ENCODE results near the gene NLGN3. TPM values are rescaled to one million over a fixed set of nuclear protein-coding genes. Genes with fewer than 3 reads are reported as not detected.

NLGN3 gene
- total and polyA plus RNA-seq, 2 of the 8 experiments (the other 6 are each of a cell fraction or from before 2014, with no cell fraction given), result 12.0 to 14.8 TPM

GRCh38 chrX:71170660-71171059 lies 26.0 kb downstream of the NLGN3 start:
- Histone ChIP-seq H3K4ac (replicated peaks; ENCODE audit: insufficient read length, low read depth, low read length) (no peak overlapping the region), H2AK5ac (ENCODE audit: low read depth, low read length) (no peak overlapping the region), H4K5ac (ENCODE audit: insufficient read length, low read depth, low read length) (no peak overlapping the region), H3K18ac (ENCODE audit: extremely low read depth, low read length) (peak overlapping the region; percentile 71), H3K79me1 (ENCODE audit: low read depth, low read length) (no peaks in the 10 kb centered on the region), H3K27ac (ENCODE audit: low read depth, low read length) (no peak overlapping the region; the same call in 1 of the 2 replicates), H3K23me2 (ENCODE audit: low read depth, low read length) (no peaks in the 10 kb centered on the region; the same call in 1 of the 2 replicates), H3K4me2 (ENCODE audit: insufficient read depth in 1 of 2, low read depth in 2 of 2, low read length in 2 of 2) (no peak overlapping the region), H3K9me3 (ENCODE audit: insufficient read depth in 2 of 2, low read depth in 1 of 2, low read length in 1 of 2) (no peaks in the 10 kb centered on the region), H2BK5ac (ENCODE audit: low read depth, low read length) (no peak overlapping the region), H3K4me1 (replicated peaks in 1 of 4; ENCODE audit: control insufficient read depth in 3 of 4, insufficient read depth in 4 of 4, low read length in 3 of 4) (peaks cover 0 to 4% (median 3%) of the 10 kb centered on the region in 4 experiments; a peak in 4 of 7 replicates), H2BK20ac (ENCODE audit: low read length) (no peak overlapping the region), H3K9ac (replicated peaks in 1 of 4; ENCODE audit: extremely low read depth in 1 of 4, low read depth in 3 of 4, low read length in 3 of 4) (no peak overlapping the region), H3K36me3 (ENCODE audit: control insufficient read depth in 2 of 4, insufficient read depth in 4 of 4, low read length in 3 of 4) (peaks cover 0 to 3% (median 0%) of the 10 kb centered on the region in 4 experiments; a peak in 1 of 8 replicates), H2BK15ac (ENCODE audit: low read length) (no peak overlapping the region), H4K20me1 (replicated peaks in 1 of 2; ENCODE audit: control insufficient read depth in 1 of 2, insufficient read depth in 2 of 2, low read length in 2 of 2) (no peaks in the 10 kb centered on the region), H3K14ac (ENCODE audit: insufficient read length) (no peak overlapping the region), H2BK120ac (replicated peaks; ENCODE audit: low read depth, low read length) (no peak overlapping the region), H3K4me3 (ENCODE audit: extremely low read depth in 1 of 4, insufficient read depth in 2 of 4, low read depth in 3 of 4, low read length in 4 of 4) (no peak overlapping the region), H4K91ac (replicated peaks; ENCODE audit: insufficient read length, low read length) (no peak overlapping the region), H2AFZ (ENCODE audit: low read length) (no peak overlapping the region), H3K79me2 (ENCODE audit: control insufficient read depth in 1 of 2, insufficient read depth in 2 of 2, low read length in 2 of 2) (no peaks in the 10 kb centered on the region), H3K56ac (replicated peaks; ENCODE audit: insufficient read length, low read depth, low read length) (no peak overlapping the region), H3K27me3 (replicated peaks in 1 of 4; ENCODE audit: control insufficient read depth in 3 of 4, extremely low read depth in 1 of 4, insufficient read depth in 3 of 4, low read length in 3 of 4) (no peaks in the 10 kb centered on the region), H3K23ac (ENCODE audit: insufficient read length) (no peak overlapping the region), H2BK12ac (ENCODE audit: low read depth, low read length) (0 out of 2 replicates have a peak overlapping the region, but pooled peaks have one; percentile 50), H4K8ac (ENCODE audit: extremely low read depth, insufficient read depth, low read length) (no peak overlapping the region; the same call in 1 of the 2 replicates)
- WGBS, 2 experiments (ENCODE audit: extremely low coverage in 1 of 2, insufficient coverage in 1 of 2, insufficient read length in 1 of 2, insufficient replicate concordance in 2 of 2, low coverage in 1 of 2, low lambda C conversion rate in 2 of 2, missing lambda C conversion rate in 1 of 2), result 63% methylated on average over 5 of the region's 5 CpGs; no CpG with 5 or more reads in 1 of the 2 experiments
- ChIA-PET POLR2A (ENCODE audit: partially characterized antibody) (interaction anchor here (0.9 to 2.8 kb wide), 3 partner anchors 8 to 59 kb away, joined by 3 to 11 read pairs (median 3); partner anchors contain the start of gene IL2RG), CTCF (ENCODE audit: partially characterized antibody) (interaction anchor here (0.7 kb wide), 1 partner anchor 22 kb away, joined by 3 read pairs; no protein-coding TSS in a partner anchor)
- FAIRE-seq (no peak), DNase-seq (ENCODE audit: low read depth in 1 of 2, low spot score in 2 of 2) (no peak)
- TF ChIP-seq BRCA1 (IDR thresholded peaks at IDR 0.05; ENCODE audit: low read depth, low read length), result no peak
